Cardiac muscle cell (in vitro differentiated cells and primary cell): ENCODE data around the gene NKAIN4. TPM values are rescaled to one million over a fixed set of nuclear protein-coding genes. Genes with fewer than 3 reads are reported as not detected.
A peak's percentile ranks its signal among the peaks of the same experiment; 100 is the strongest.

Experiments used
- DNase-seq, 2 donors: peaks; one replicate each; pipeline versions ENCODE4 v3.0.0 to v3.0.0-alpha.2; 2010 to 2017; ENCODE audit warnings: low read depth in 1 of 2, low spot score in 1 of 2
- H3K27ac ChIP-seq: fragments of 200-600 bp; sonication (generic); 2 replicates; pipeline ENCODE4 v1.5.1; 2016
- H3K27me3 ChIP-seq: fragments of 200-600 bp; sonication (generic); 2 replicates; pipeline ENCODE4 v1.6.0; 2016; ENCODE audit warnings: control low read depth
- H3K36me3 ChIP-seq: fragments of 200-600 bp; sonication (generic); 2 replicates; pipeline ENCODE4 v1.5.1; 2016; ENCODE audit warnings: control low read depth
- H3K4me1 ChIP-seq: fragments of 200-600 bp; sonication (generic); 2 replicates; pipeline ENCODE4 v1.8.1; 2017; ENCODE audit warnings: low read depth, mild to moderate bottlenecking, mixed run types
- H3K4me3 ChIP-seq: fragments of 200-600 bp; sonication (generic); 2 replicates; pipeline ENCODE4 v1.5.1; 2016; ENCODE audit warnings: mild to moderate bottlenecking
- H3K9me3 ChIP-seq: fragments of 200-600 bp; sonication (generic); 2 replicates; pipeline ENCODE4 v1.5.1; 2017; ENCODE audit warnings: low read depth, mild to moderate bottlenecking, control low read depth
- CTCF ChIP-seq: IDR thresholded peaks from 2 replicates; pipeline ENCODE4 v1.5.1; 2012; ENCODE audit warnings: low read depth, mild to moderate bottlenecking, low read length
- polyA plus RNA-seq: library from polyadenylated mRNA; unstranded; fragments of >200 nt; fragmentation: Nextera tagmentation; extraction: Ambion mirVana; gene quantifications from 2 replicates; pipeline ENCODE4 v1.2.1, GENCODE V29; 2016
- total RNA-seq: library from RNA; depleted of rRNA; stranded (reverse); fragments of >200 nt; gene quantifications from 2 replicates; pipeline ENCODE4 v1.2.3, GENCODE V29; 2016

Gene NKAIN4
- total and polyA plus RNA-seq, 2 experiments from 2014 or later = not detected

GRCh38 chr20:63236116-63236837 is 18.0 kb downstream of the NKAIN4 start:
- no peaks in the 10 kb centered on the region for H3K9me3 ChIP-seq
- TF ChIP-seq CTCF = no peak
- no peak overlapping the region for H3K4me3 ChIP-seq
- H3K27me3 ChIP-seq = no peaks in the 10 kb centered on the region
- H3K36me3 ChIP-seq = no peaks in the 10 kb centered on the region
- H3K4me1 ChIP-seq = no peaks in the 10 kb centered on the region
- H3K27ac ChIP-seq = no peak overlapping the region
- DNase-seq = no peak

GRCh38 chr20:63235399-63235983 is 18.8 kb downstream of the NKAIN4 start, which contains the start of gene BIRC7:
BIRC7 (plus strand) TSS chr20:63235905; CDS start chr20:63236097, 192 bp downstream.
- DNase-seq = no peak
- no peak within 1 kb of the TSS for H3K27ac ChIP-seq
- no peaks in the 10 kb centered on the region for H3K36me3 ChIP-seq
- H3K4me1 ChIP-seq = no peaks in the 10 kb centered on the region
- H3K4me3 ChIP-seq = no peak within 1 kb of the TSS
- no peaks in the 10 kb centered on the region for H3K9me3 ChIP-seq
- H3K27me3 ChIP-seq = no peaks in the 10 kb centered on the region
- TF ChIP-seq CTCF = no peak

- H3K36me3 ChIP-seq = no peaks in the 10 kb centered on the region
- no peaks in the 10 kb centered on the region for H3K4me1 ChIP-seq
- peak; percentile 24 to 63 for DNase-seq
Measured at GRCh38 chr20:63234693-63235398, 19.4 kb downstream of the NKAIN4 start.

GRCh38 chr20:63233924-63234323 is 20.3 kb downstream of the NKAIN4 start:
- Histone ChIP-seq H3K9me3 (no peaks in the 10 kb centered on the region), H3K4me1 (no peaks in the 10 kb centered on the region), H3K4me3 (no peak overlapping the region), H3K36me3 (no peaks in the 10 kb centered on the region), H3K27ac (no peak overlapping the region), H3K27me3 (no peaks in the 10 kb centered on the region)
- no peak for TF ChIP-seq CTCF
- DNase-seq = no peak

More at GRCh38 chr20:63234693-63235398, 19.4 kb downstream of the NKAIN4 start:
- H3K27ac ChIP-seq = no peak overlapping the region
- no peaks in the 10 kb centered on the region for H3K9me3 ChIP-seq
- peak; percentile 59 for TF ChIP-seq CTCF
- H3K27me3 ChIP-seq = no peaks in the 10 kb centered on the region
- no peak overlapping the region for H3K4me3 ChIP-seq

- no peaks in the 10 kb centered on the region for H3K27me3 ChIP-seq
- no peaks in the 10 kb centered on the region for H3K4me1 ChIP-seq
- no peak overlapping the region for H3K4me3 ChIP-seq
- no peak for DNase-seq
- H3K27ac ChIP-seq = no peak overlapping the region
- TF ChIP-seq CTCF = no peak
- no peaks in the 10 kb centered on the region for H3K36me3 ChIP-seq
- no peaks in the 10 kb centered on the region for H3K9me3 ChIP-seq
Measured at GRCh38 chr20:63233061-63233344, 21.3 kb downstream of the NKAIN4 start.
